H1 (cell line): Measurements from ENCODE around the gene ARL14. TPM values are rescaled to one million over a fixed set of nuclear protein-coding genes. Genes with fewer than 3 reads are reported as not detected.

Experiments
- CTCF ChIA-PET: fragments of 300-600 bp; sonication (Branson Sonifier 250); formaldehyde crosslinking; loops from one replicate; lab custom pipeline; 2021; ENCODE audit not compliant: partially characterized antibody; lab: Charles Lee
- POLR2A ChIA-PET: fragments of 300-600 bp; sonication (Branson Sonifier 250); formaldehyde crosslinking; loops from one replicate; lab custom pipeline; 2021; ENCODE audit warnings: inconsistent platforms; ENCODE audit not compliant: partially characterized antibody; lab: Charles Lee
- DNase-seq, 2 experiments: peaks; one replicate each; pipeline versions ENCODE4 v3.0.0 to v3.0.0-alpha.2; 2010 to 2022; ENCODE audit warnings: low spot score in 2 of 2, low read depth in 1 of 2, mixed read lengths in 1 of 2
- FAIRE-seq: peaks from 2 replicates; lab custom pipeline; 2011; peaks lifted over from hg19 to GRCh38; lab: Jason Lieb, UNC
- H2AFZ ChIP-seq: 2 replicates; pipeline ENCODE4 v1.8.1; 2012; ENCODE audit warnings: low read length, inconsistent platforms
- H2AK5ac ChIP-seq: 2 replicates; pipeline ENCODE4 v1.6.1; 2013; ENCODE audit warnings: low read depth, low read length
- H2BK120ac ChIP-seq: replicated peaks from 2 replicates; pipeline ENCODE3; 2013; ENCODE audit warnings: low read depth, low read length, inconsistent platforms
- H2BK12ac ChIP-seq: 2 replicates; pipeline ENCODE4 v1.6.1; 2013; ENCODE audit warnings: low read depth, low read length
- H2BK15ac ChIP-seq: 2 replicates; pipeline ENCODE4 v1.6.1; 2013; ENCODE audit warnings: low read length
- H2BK20ac ChIP-seq: 2 replicates; pipeline ENCODE4 v1.6.1; 2013; ENCODE audit warnings: low read length
- H2BK5ac ChIP-seq: 2 replicates; pipeline ENCODE4 v1.6.1; 2013; ENCODE audit warnings: low read depth, low read length
- H3K14ac ChIP-seq: 2 replicates; pipeline ENCODE4 v1.6.1; 2013; ENCODE audit warnings: inconsistent platforms; ENCODE audit not compliant: insufficient read length
- H3K18ac ChIP-seq: 2 replicates; pipeline ENCODE4 v1.6.1; 2013; ENCODE audit warnings: low read length; ENCODE audit errors: extremely low read depth
- H3K23ac ChIP-seq: 2 replicates; pipeline ENCODE4 v1.6.1; 2013; ENCODE audit warnings: inconsistent platforms; ENCODE audit not compliant: insufficient read length
- H3K23me2 ChIP-seq: 2 replicates; pipeline ENCODE4 v1.6.1; 2013; ENCODE audit warnings: low read depth, low read length
- H3K27ac ChIP-seq: 2 replicates; pipeline ENCODE4 v1.6.1; 2011; ENCODE audit warnings: low read depth, low read length, inconsistent platforms
- H3K27me3 ChIP-seq, 4 experiments: replicated peaks in 1 of 4; 1 replicate in 1 of 4; 2 replicates in 3 of 4; pipeline versions ENCODE4 v1.6.1 to v1.8.1; 2011 to 2013; ENCODE audit warnings: low read length in 3 of 4, mild to moderate bottlenecking in 3 of 4, inconsistent platforms in 2 of 4, mixed read lengths in 2 of 4, moderate library complexity in 1 of 4; ENCODE audit not compliant: control insufficient read depth in 3 of 4, insufficient read depth in 3 of 4; ENCODE audit errors: extremely low read depth in 1 of 4
- H3K36me3 ChIP-seq, 4 experiments: 2 replicates each; pipeline versions ENCODE4 v1.6.1 to v1.8.1; 2011 to 2013; ENCODE audit warnings: mild to moderate bottlenecking in 4 of 4, low read length in 3 of 4, moderate library complexity in 2 of 4, control low read depth in 1 of 4, inconsistent platforms in 1 of 4; ENCODE audit not compliant: insufficient read depth in 4 of 4, control insufficient read depth in 2 of 4
- H3K4ac ChIP-seq: replicated peaks from 2 replicates; pipeline ENCODE3; 2013; ENCODE audit warnings: low read length, low read depth, mixed read lengths, inconsistent platforms; ENCODE audit not compliant: insufficient read length
- H3K4me1 ChIP-seq, 4 experiments: replicated peaks in 1 of 4; 1 replicate in 1 of 4; 2 replicates in 3 of 4; pipeline versions ENCODE4 v1.6.1 to v1.8.1; 2011 to 2013; ENCODE audit warnings: low read length in 3 of 4, inconsistent platforms in 2 of 4, mixed read lengths in 1 of 4; ENCODE audit not compliant: insufficient read depth in 4 of 4, control insufficient read depth in 3 of 4
- H3K4me2 ChIP-seq, 2 experiments: 2 replicates each; pipeline versions ENCODE4 v1.6.1 to v1.8.1; 2011 to 2013; ENCODE audit warnings: low read depth in 2 of 2, low read length in 2 of 2, control low read depth in 1 of 2, inconsistent platforms in 1 of 2, mild to moderate bottlenecking in 1 of 2; ENCODE audit not compliant: insufficient read depth in 1 of 2
- H3K4me3 ChIP-seq, 4 experiments: fragments of 200-600, 300-600 bp in 1 of 4; sonication (generic), shearing (Covaris generic), sonication (Bioruptor Twin) in 1 of 4; 2 replicates each; pipeline versions ENCODE4 v1.5.1 to v1.8.1; 2011 to 2016; ENCODE audit warnings: low read length in 4 of 4, low read depth in 3 of 4, control low read depth in 2 of 4, inconsistent platforms in 2 of 4, mild to moderate bottlenecking in 2 of 4, mixed read lengths in 1 of 4, moderate library complexity in 1 of 4; ENCODE audit not compliant: insufficient read depth in 2 of 4; ENCODE audit errors: extremely low read depth in 1 of 4
- H3K56ac ChIP-seq: replicated peaks from 2 replicates; pipeline ENCODE3; 2013; ENCODE audit warnings: low read depth, mild to moderate bottlenecking, mixed read lengths, low read length, inconsistent platforms; ENCODE audit not compliant: insufficient read length
- H3K79me1 ChIP-seq: 2 replicates; pipeline ENCODE4 v1.6.1; 2013; ENCODE audit warnings: low read depth, low read length, control low read depth
- H3K79me2 ChIP-seq, 2 experiments: 2 replicates each; pipeline versions ENCODE4 v1.6.1 to v1.8.1; 2012 to 2013; ENCODE audit warnings: low read length in 2 of 2, mild to moderate bottlenecking in 2 of 2, inconsistent platforms in 1 of 2; ENCODE audit not compliant: insufficient read depth in 2 of 2, control insufficient read depth in 1 of 2
- H3K9ac ChIP-seq, 4 experiments: replicated peaks in 1 of 4; 1 replicate in 1 of 4; 2 replicates in 3 of 4; pipeline versions ENCODE4 v1.6.1 to v1.8.1; 2011 to 2013; ENCODE audit warnings: low read depth in 3 of 4, low read length in 3 of 4, control low read depth in 2 of 4, mild to moderate bottlenecking in 2 of 4, moderate library complexity in 2 of 4, inconsistent platforms in 1 of 4; ENCODE audit errors: extremely low read depth in 1 of 4
- H3K9me3 ChIP-seq, 2 experiments: 2 replicates each; pipeline versions ENCODE4 v1.6.1 to v1.8.1; 2012 to 2013; ENCODE audit warnings: mild to moderate bottlenecking in 2 of 2, moderate library complexity in 2 of 2, control low read depth in 1 of 2, inconsistent platforms in 1 of 2, low read depth in 1 of 2, low read length in 1 of 2, mixed read lengths in 1 of 2; ENCODE audit not compliant: insufficient read depth in 2 of 2
- H4K20me1 ChIP-seq, 2 experiments: replicated peaks in 1 of 2; 2 replicates each; pipeline versions ENCODE3 to v1.8.1; 2011 to 2013; ENCODE audit warnings: inconsistent platforms in 2 of 2, low read length in 2 of 2, mild to moderate bottlenecking in 1 of 2; ENCODE audit not compliant: insufficient read depth in 2 of 2, control insufficient read depth in 1 of 2
- H4K5ac ChIP-seq: 2 replicates; pipeline ENCODE4 v1.6.1; 2013; ENCODE audit warnings: low read length, low read depth, mixed read lengths, inconsistent platforms; ENCODE audit not compliant: insufficient read length
- H4K8ac ChIP-seq: 2 replicates; pipeline ENCODE4 v1.8.0; 2013; ENCODE audit warnings: mild to moderate bottlenecking, moderate library complexity, low read length, inconsistent platforms; ENCODE audit not compliant: insufficient read depth; ENCODE audit errors: extremely low read depth
- H4K91ac ChIP-seq: replicated peaks from 2 replicates; pipeline ENCODE3; 2013; ENCODE audit warnings: low read length, mixed read lengths, inconsistent platforms; ENCODE audit not compliant: insufficient read length
- NRF1 ChIP-seq: IDR thresholded peaks from 2 replicates; pipeline ENCODE4 v1.6.1; 2011; ENCODE audit warnings: mild to moderate bottlenecking, low read depth, low read length, improper control_type of control experiment
- SIN3A ChIP-seq, 2 experiments: IDR thresholded peaks in 1 of 2; conservative IDR thresholded peaks in 1 of 2; 2 replicates each; pipeline ENCODE4 v1.6.1; 2011 to 2012; ENCODE audit warnings: low read length in 2 of 2, improper control_type of control experiment in 1 of 2, low read depth in 1 of 2, mild to moderate bottlenecking in 1 of 2
- SP1 ChIP-seq: IDR thresholded peaks from 2 replicates; pipeline ENCODE4 v1.6.1; 2011; ENCODE audit warnings: low read depth, low read length
- ZNF274 ChIP-seq: IDR thresholded peaks from 2 replicates; pipeline ENCODE4 v1.7.0; 2012; ENCODE audit warnings: low read length, borderline replicate concordance; ENCODE audit errors: extremely low read depth
- WGBS, 2 experiments: shearing (Covaris generic) in 1 of 2; methylation state at CpG; one replicate each; pipeline versions ENCODE4 v1.1.6 to v1.1.7; 2013 to 2015; ENCODE audit warnings: low lambda C conversion rate in 2 of 2, mixed read lengths in 2 of 2, inconsistent platforms in 1 of 2, low coverage in 1 of 2, missing lambda C conversion rate in 1 of 2; ENCODE audit not compliant: insufficient replicate concordance in 2 of 2, insufficient coverage in 1 of 2, insufficient read length in 1 of 2; ENCODE audit errors: extremely low coverage in 1 of 2, missing lambda C conversion rate in 1 of 2; 5-methylcytosine and 5-hydroxymethylcytosine counted together
- polyA plus RNA-seq, 7 experiments: library from polyadenylated mRNA; depleted of rRNA in 3 of 7; stranded (reverse) in 5 of 7; unstranded in 2 of 7; fragments of >200 nt in 5 of 7; fragments of 200-250 nt in 2 of 7; gene quantifications; 1 replicate in 5 of 7; 2 replicates in 1 of 7; 4 replicates in 1 of 7; pipeline versions ENCODE4 v1.2.1 to v1.2.3, GENCODE V29; 2011 to 2013; ENCODE audit warnings: missing spikeins in 2 of 7, mixed read lengths in 2 of 7
- total RNA-seq: library from RNA; stranded (reverse); fragmentation: NEBNext Ultra II Directional; extraction: Animal tissue kit (Norgen Biotek cat#: 25700); gene quantifications from 2 replicates; pipeline ENCODE4 v1.2.1, GENCODE V29; 2021

ARL14 gene
- total and polyA plus RNA-seq, 2 of the 8 experiments (the other 6 are each of a cell fraction or from before 2014, with no cell fraction given), result not detected

GRCh38 chr3:160660902-160661301, 16.1 kb upstream of the ARL14 start:
- Histone ChIP-seq H2BK15ac (no peak overlapping the region), H2BK12ac (no peak overlapping the region), H2BK20ac (no peak overlapping the region), H3K18ac (no peak overlapping the region), H4K91ac (no peak overlapping the region), H3K36me3 (no peaks in the 10 kb centered on the region), H3K27ac (no peak overlapping the region), H3K79me2 (no peaks in the 10 kb centered on the region), H3K27me3 (no peaks in the 10 kb centered on the region; a peak in 1 of 7 replicates), H3K4me1 (no peaks in the 10 kb centered on the region; a peak in 1 of 7 replicates), H4K20me1 (no peaks in the 10 kb centered on the region), H4K8ac (no peak overlapping the region), H3K9ac (no peak overlapping the region), H3K4me2 (no peak overlapping the region), H2BK5ac (no peak overlapping the region), H3K56ac (no peak overlapping the region), H2AK5ac (no peak overlapping the region), H3K9me3 (no peaks in the 10 kb centered on the region), H3K14ac (no peak overlapping the region), H2AFZ (no peak overlapping the region), H3K23me2 (no peaks in the 10 kb centered on the region; the same call in 1 of the 2 replicates), H2BK120ac (no peak overlapping the region), H3K4ac (no peak overlapping the region), H3K23ac (no peak overlapping the region), H3K79me1 (no peaks in the 10 kb centered on the region), H4K5ac (no peak overlapping the region), H3K4me3 (no peak overlapping the region)
- WGBS, 2 experiments, result 87% methylated on average over 5 of the region's 5 CpGs; no CpG with 5 or more reads in 1 of the 2 experiments
- no peak for FAIRE-seq
- CTCF ChIA-PET, result interaction anchor here (0.9 to 1.2 kb wide), 3 partner anchors 11 to 60 kb away, joined by 3 read pairs; no protein-coding TSS in a partner anchor
- TF ChIP-seq SP1, result no peak
- no peak for TF ChIP-seq SIN3A (conservative IDR thresholded peaks at IDR 0.05 in 1 of 2, IDR thresholded peaks at IDR 0.05 in 1 of 2; ENCODE audit: low read depth in 1 of 2, low read length in 2 of 2)
- TF ChIP-seq ZNF274, result no peak
- TF ChIP-seq NRF1, result no peak
- POLR2A ChIA-PET, result no interaction called here
- DNase-seq, result no peak
